Activated gamma-delta T cell treated with anti-CD3 and anti-CD28 coated beads, Interleukin-2, amount 50 U/mL, for 16 hours (primary cell): ENCODE data around the gene GJA9.
"Not testable (repeated sequence)": the region's sequence is repeated elsewhere in the genome, so short reads cannot be mapped to it uniquely, and the experiment has no call there.

ENCODE experiments used
- DNase-seq: peaks from one replicate; pipeline ENCODE4 v3.0.0-alpha.2; 2020; ENCODE audit warnings: low read depth

GJA9 gene

DNA sequence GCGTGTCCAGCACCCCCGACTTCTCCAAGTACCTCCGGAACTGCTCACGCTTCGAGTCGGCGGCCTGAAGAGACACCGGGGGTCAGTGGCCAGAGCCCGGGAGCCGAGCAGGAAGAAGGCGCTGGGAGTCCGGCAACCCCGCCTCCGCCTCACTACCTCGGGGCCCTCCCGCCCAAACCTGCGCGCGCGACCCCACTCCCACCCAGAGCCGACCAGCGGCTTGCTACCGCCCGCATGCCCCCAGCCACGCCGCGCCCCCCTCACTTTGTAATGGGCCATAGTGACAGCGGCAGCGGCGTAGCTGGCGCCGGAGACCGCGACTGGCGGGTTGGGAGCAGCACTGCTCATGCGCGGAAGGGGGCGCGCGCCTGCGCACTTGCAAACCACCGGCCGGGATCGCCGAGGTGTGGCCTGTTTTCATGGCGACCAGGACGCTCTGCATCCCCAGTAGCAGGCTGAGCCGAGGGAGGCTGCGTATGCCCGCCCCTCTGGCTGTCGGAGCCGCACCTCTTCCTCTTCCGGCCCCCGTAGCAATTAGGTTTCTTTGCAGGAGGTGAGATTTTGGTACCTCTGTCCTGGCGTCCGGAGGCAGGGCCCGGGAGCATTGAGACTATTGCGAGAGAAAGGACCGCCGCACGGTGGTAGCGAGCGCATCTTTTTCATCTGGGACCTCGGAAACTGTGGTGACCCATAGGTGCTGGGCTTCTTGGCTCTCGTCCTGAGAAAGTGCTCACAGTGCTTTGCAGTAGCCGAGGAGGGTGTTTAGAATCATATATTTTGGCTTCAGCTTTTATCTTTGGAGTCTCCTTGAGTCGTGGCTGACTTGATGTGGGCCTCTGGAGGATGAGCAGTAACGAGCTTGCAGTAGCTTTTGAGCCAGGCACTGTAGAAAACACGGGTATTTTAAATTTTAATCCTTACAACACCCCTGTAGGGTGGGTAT lies 8.1 kb downstream of the GJA9 start, which contains the start of gene MYCBP:
Gene MYCBP, minus strand, starts transcription at position 322 of the 943 bp plus-strand sequence. Its CDS starts 43 bp downstream, at position 279.
- DNase-seq = peak; percentile 93

DNA sequence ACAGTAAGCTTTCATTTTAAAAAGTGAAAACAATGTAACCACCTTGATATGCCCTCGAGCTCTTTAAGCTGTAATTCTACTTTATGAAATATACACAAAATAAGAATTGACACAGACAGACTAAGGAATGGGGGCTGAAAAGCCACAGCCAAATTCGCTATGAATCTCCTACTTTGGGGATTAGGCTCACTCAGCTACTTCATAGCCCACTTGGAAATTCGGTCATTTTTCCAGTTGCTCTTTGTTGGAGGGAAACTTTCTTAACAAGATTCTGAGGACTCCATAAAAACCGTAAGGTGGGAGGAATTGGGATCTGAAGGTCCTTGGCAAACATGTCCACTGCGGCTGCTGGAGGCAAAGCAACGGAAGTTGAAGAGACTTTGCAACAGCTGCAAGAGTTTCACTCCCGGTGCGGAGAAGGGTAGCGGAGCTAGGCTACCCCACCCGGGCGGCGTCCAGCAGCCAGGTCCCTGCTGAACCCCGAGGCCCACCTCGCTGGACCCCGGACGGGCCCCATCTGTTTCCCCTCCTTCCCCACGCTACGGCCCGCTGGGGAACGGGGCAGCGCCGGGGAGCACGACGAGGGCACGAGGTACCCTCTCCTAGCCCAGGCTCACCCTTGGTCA lies 8.9 kb downstream of the GJA9 start:
- DNase-seq = peak; percentile 5

DNA sequence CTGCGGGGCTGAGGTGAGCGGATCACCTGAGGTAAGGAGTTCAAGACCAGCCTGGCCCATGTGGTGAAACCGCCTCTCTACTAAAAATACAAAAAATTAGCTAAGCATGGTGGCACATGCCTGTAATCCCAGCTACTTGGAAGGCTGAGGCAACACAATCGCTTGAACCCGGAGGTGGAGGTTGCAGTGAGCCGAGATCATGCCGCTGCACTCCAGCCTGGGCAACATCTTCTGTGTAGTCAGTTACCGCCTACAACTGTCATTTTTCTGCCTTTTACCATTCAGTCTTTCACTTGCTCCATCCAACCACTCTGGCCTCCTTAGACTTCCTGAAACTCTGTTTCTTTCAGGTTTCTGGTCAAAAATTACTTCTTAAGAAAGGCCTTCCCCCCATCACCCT lies 10.4 kb downstream of the GJA9 start:
- no peak for DNase-seq

DNA sequence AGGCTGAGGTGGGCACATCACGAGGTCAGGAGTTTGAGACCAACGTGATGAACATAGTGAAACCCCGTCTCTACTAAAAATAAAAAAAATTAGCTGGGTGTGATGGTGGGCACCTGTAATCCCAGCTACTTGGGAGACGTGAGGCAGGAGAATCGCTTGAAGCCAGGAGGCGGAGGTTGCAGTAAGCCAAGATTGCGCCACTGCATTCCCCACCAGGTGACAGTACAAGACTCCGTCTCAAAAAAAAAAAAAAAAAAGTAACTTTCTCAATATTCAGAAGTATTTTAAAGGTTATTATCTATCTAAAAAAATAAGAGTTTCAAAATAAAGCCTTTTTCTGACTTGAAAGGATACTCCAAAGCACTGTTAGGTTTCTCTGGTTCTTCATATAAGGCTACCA lies 14.2 kb downstream of the GJA9 start:
- no peak for DNase-seq

DNA sequence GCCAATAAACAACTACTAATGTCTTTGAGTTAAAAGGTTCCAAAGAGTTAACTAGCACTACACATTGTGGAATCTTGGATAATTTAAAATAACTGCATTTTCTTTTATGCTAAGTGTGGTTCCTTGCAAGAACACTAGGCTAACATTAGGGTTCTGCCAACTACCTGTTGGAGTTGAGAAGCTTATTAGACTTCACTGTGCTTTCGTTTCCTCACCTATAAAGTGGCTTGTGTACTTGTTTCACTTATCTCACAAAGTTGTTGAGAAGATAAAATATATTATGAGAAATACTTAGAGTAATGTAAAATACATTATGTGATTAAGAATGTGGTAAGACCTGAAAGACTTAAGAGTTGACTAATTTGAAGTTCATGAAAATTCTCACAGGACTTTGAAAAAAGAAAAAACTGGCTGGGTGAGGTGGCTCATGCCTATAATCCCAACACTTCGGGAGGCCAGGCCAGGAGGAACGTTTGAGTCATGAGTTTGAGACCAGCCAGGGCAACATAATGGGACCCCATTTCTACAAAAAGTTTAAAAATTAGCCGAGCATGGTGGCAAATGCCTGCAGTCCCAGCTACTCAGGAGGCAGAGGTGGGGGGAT lies 16.2 kb downstream of the GJA9 start:
- DNase-seq = no peak

DNA sequence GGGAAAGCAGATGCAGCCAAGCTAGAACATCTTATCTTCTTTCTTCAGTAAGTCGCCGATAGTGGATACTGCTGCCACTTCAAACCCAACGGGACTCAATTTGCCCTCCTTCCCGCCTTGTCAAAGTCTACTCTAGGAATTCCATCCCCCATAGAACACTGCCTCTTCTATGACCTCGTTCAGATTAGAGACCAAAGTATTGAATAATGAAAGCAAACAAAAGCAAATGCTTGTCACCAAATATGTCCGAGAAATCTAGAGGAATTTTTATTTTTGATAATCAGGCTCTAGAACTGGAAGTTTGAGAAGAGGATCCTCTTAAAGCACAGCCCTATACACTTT lies 21.0 kb downstream of the GJA9 start:
- no peak for DNase-seq

DNA sequence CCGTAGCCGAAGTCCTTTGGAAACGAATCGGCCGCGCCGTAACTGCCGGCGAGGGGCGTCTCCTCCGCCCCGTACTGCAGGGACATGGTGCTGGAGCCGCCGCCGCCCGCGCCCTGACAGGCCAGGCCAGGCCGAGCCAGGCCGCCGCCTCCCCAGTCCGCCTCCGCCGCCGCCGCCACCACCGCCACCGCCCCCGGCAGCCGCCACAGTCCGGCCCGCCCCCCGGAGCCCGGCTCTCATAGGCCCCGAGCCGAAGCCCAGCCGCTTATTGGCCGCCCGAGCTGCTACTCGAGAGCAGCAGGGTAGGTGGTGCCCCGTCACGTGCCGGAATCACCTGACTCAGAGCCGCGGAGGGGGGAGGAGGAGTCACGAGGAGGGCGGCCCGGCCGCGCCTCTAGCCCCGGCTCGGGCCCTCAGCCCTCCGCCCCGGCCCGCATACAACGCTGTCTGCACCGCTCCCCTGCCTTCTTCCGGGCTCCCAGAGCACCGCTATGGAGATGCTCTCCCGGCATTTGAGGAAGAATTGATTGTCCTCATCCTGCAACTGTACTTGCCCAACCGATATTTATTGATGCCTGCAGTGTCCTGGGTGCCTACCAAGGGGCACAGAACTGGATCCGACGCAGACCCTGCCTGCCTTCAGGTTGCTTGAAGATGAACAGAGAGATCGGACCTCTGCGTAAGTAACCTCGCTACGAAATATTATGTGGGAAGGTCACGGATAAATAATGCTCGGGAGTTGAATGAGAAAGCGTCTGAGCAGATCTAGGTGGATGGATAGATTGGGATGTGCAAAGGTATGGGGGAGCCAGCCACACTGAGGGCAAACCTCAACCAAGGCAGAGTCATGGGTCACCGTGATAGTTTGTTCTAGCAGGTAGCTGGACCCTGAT lies 21.6 kb downstream of the GJA9 start, which contains the start of gene RRAGC:
Gene RRAGC, minus strand, starts transcription at position 212 of the 893 bp plus-strand sequence. Its CDS starts 126 bp downstream, at position 86.
- peak; percentile 97 for DNase-seq

DNA sequence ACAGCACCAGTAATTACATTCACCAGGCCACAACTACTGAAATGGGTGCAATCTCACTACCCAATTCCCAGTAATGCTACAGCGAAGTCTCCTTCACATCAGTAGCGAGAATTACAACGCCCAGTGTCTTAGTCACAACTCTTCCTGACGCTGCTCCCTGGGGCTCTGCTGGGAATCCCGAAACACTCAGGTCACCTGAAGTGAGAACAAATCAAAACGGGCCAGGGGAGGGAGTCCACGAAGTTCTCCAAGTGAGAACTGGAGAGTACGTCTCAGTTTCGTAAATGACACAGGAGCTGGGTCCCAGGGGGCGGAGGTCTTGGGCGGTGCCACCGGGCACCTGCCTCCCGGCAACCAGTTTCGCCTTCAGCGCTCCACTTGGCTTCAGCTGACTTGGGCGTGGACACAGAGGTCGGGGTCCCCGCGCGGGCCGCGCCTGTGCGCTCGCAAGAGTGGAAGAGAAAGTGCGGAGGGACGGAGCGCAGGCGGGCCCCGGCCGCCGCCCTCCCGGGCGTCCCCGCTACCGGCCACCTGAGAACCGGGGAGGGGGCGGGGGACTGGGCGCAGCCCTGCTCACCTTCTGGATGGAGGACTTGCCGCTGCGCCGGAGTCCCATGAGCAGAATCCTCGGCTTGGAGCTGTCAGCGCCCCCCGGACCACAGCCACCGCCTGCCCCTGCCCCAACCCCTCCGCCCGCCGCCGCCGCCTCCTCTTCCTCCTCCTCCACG lies 22.4 kb downstream of the GJA9 start:
- peak; percentile 14 for DNase-seq

DNA sequence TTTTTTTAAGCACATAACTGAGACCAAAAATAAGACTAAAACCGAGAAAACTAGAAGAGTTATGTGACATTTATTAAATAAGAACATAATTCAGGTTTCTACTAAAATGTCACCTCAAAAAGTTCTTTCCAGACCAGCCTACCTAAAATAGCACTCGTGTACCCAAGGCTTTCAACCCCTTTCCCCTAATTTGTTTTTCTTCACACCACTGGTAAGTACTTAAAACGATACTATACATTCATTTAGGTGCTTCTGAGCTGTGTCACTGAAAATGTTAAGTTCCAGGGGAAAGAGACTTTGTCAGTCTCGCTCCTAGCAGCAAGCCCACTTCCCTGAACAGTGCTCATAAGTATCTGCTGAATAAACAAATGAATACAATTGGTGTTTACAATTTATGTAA lies 28.6 kb downstream of the GJA9 start:
- DNase-seq = no peak

DNA sequence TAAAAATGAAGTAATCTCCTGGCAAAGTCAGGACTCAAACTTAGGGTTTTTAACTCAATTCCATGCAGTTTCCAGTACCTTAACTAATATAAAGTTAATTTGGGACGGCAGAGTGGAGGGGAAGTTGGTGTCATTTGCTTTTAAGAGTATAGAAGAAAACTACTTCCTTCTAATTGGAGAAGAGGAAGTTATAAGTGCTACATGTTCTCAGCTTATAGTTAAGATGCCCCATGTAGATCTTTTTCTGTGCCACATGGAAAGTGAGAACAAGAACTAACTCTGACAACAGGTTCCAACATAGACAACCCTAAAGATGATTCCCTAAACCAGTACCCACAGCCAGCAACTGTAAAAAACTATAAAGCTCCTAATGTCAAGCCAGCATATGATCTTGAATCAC lies 33.3 kb downstream of the GJA9 start:
- DNase-seq = no peak

DNA sequence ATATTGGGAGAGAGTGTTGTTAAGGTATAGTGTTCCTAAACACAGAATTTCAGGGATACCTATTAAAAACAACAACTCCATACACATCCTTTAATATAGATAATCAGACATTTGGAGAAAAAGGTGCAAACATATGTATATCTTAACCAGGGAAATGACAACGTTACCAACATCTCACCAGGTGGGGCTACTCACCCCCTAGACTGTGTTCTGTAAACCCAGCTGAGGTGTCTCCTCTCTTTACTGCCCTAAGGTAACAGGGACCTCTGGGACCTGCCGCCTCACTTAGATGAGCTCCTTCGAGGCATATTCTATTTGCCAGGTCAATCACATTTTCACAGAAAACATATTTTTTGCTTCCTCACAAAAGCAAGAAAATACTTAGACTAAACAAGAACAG lies 35.2 kb downstream of the GJA9 start:
- DNase-seq = no peak

DNA sequence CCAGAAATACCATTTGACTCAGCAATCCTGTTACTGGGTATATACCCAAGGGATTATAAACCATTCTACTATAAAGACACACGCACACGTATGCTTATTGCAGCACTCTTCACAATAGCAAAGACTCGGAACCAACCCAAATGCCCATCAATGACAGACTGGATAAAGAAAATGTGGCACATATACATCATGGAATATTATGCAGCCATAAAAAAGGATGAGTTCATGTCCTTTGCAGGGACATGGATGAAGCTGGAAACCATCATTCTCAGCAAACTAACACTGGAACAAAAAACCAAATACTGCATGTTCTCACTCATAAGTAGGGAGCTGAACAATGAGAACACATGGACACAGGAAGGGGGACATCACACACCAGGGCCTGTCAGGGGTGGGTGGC lies 36.3 kb downstream of the GJA9 start:
- not testable (repeated sequence) for DNase-seq

DNA sequence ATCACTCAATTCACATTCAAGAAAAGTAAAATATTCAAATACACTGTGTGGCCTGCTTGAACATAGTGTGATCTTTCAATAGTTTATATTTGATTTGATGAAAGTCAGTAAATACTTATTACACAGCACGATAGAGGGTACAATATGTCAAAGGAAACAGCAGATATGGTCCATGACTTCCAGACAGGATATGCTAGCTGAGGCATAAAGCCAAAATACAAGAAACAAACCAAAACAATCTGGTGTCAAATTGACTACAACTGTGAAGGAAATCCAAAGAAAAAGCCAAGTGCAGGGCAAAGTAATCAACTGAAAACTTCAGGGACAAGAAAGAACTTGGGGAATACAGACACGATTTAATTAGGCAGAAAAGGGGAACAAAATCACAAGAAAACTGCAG lies 41.1 kb downstream of the GJA9 start:
- no peak for DNase-seq

DNA sequence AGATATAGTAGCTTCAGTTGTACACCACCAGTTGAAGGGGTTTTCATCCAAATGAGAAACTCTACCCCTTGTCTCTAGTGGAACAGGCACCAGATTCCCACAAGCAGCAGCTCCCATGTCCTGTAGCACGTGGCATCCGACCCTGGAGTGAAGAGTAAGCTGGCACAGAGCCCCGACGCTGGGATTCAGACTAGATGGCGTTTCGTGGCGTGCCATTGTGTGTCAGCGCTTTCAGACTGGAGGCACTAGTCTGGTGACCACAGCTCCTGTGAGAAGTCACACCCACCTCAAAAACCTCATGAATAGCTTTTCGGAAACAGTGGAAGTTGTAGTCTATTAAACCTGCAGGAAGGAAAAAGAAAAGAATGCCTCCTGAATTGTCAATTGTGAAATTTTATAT lies 42.0 kb downstream of the GJA9 start:
- DNase-seq = no peak

DNA sequence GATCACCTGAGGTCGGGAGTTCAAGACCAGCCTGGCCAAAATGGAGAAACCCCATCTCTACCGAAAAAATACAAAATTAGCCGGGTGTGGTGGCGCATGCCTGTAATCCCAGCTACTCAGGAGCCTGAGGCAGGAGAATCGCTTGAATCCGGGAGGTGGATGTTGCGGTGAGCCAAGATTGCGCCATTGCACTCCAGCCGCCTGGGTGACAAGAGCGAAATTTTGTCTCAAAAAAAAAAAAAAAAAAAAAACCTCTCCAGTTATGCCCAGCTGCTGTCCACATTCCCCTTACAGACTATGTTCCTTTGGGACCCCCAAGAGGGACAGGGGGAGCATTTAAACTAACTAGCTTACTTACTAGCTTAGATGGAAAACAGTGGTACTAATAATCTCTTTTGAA lies 45.1 kb downstream of the GJA9 start:
- not testable (repeated sequence) for DNase-seq

DNA sequence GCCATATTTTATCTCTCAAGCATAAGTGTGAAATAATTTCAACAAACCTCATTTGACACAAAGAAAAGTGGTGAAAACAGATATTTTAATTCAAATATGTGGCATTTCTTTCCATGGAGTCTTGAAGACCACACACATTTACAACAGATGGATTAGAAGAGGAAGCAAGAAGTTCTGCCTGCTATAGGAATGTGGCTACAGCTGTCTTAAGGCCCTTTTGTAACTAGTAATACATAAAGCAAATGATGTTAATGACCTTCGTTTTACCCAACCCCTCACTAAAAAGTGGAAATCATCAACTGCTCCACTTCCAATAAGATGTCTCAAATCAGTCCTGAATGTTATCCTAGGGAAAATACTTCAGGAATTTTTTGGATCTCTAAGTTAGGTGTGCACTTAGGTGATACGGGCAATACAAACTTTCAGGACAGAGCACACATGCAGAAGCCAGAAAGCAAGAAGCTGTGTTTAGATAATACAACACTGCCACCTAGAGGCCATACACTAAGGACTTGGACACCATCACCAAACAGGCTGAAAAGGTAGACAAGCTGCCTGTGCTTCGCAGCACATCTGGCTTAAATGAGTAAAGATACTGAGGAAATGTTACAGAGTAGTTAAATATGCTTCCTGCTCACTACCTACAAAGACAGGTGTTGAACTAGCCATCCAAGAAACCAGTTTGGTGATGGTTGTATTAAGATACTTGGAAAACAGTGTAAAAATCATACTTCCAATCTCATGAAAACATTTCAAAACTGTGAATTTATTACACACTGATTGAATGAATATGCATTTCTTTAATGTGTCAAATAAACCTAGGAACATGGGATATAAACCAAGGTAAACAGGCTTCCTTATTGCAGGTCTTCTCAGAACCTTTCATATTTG lies 46.2 kb downstream of the GJA9 start:
- DNase-seq = peak; percentile 6

DNA sequence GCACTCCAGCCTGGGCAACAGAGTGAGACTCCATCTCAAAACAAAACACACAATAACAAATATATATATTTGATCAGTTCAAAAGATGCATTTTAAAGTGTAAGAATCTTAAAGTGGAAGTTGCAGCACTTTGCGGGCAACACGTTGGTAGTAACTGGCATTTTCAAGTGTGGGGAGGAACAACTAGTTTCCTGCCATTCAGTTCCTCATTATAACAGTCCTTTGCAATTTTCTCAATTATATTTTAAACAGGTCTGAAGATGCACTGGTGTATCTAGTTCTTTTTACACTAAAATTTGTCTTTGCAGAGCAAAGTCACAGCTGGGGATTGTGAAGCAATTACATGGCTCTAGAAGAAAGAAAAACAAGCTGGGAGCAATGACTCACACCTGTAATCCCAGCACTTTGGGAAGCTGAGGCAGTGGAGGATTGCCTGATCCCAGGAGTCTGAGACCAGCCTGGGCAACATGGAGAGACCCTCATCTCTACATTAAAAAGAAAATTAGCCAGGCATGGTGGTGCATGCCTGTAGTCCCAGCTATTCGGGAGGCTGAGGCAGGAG lies 47.1 kb downstream of the GJA9 start:
- no peak for DNase-seq

DNA sequence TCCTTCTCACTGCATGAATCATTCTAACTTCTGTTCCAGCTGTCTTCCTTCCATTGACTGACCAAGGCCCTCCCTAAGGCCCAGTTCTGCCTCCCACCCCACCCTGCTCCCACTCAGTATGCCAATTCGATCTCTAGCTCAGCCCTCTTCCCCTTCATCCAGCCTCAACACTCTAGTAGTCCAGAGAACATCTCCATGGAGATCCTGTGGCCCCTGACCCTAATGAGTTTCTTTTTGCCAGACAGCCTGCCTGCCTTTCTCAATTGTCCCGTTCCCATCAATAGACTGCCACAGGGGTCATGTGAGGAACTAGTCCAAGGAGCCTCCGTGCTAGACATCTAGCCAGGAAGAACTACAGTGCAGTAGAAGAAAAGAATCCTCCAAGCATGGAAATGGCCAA lies 48.2 kb downstream of the GJA9 start:
- DNase-seq = no peak

DNA sequence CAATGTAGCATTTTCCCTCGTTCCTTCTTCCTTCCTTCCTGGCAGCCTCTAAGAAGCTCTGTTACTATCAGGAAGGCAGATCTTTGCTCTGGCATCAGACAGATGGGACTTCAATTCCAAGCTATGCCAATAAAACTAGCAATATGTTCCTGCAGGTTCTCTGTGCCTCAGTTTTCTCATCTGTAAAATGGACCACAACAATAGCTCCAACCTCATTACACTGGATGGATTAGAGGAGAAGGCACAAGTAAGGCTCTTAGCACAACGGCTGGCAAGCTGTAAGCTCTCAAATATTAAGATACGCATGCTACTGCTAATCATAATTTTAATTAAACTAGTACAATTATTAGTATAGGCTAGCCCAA lies 49.0 kb downstream of the GJA9 start:
- DNase-seq = no peak
